Measurements from ENCODE around the gene RIOX2.

The RIOX2 gene

DNA sequence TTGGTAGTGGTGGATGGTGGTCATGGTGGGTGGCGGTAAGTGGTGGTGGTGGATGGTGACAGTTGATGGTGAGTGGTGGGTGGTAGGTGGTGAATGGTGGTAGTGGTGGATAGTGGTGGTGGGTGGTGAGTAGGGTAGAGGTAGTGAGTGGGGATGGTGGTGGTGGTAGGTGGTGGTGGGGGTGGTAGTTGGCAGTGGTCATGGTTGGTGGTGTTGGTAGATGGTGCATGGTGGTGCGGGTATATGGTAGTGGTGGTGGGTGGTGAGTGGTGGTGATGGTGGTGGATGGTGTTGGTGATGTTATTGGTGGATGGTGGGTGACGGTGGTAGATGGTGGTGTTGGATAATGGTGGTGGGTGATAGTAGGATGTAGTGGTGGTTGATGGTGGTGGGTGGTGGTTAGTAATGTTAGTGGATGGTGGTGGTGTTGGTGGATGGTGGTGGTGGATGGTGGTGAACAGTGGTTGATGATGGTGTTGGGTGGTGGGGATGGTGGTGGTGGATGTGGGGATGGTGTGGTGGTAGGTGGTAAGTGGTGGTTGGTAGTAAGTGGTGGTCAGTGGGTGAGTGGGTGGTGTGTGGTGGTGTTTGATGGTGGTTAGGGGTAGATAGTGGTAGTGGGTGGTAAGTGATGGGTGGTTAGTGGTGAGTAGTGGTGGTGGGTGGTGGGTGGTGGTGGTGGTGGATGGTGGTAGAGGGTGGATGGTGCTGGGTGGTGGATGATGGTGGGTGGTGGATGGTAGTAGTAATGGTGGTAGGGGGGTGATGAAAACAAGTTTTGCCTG is 16.7 kb upstream of the RIOX2 start:
- DNase-seq, result no peak

DNA sequence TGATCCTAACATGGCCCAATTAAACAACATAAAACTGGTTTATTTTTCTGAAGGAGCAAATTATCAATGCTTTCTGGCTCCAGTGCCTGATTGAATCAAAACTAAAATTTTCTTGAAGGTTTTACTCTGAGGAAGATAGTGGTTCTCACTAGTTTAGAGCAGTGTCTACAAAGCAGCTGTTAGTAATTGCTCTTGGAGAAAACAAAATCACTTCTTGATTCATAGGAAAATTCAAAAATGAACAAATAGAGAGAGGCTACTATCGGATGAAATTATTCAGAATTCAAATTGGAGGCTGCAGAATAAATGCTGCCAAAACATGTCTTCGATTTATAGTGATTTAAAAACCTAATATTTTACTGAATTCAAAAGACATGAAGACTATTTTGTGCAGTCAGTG is 15.1 kb upstream of the RIOX2 start:
- DNase-seq, result no peak

DNA sequence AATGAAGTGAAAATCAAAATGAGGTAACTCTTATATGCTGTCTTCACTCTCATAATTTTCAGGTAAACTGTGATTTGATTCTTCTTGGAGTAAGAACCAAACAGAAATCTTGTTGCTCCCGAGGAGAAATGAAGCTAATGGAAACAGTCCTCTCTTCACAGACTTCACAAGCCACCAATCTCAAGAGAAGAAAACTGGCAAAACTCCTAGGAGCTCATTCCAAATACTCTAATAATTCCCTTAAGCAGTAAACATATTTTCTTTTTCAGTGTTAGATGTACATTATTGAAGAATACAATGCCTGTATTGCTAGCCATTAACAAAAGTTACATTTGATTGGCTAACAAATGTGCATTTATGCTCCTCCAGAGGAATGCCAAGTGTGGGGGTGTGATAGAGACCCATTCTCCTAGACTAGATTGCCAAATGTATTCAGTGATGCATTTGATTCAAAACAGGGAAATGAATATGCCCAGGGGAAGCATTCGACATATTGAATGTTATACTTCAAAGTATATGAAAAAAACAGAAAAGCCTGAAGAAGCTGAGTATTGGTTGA is 11.8 kb upstream of the RIOX2 start:
- no peak for DNase-seq

DNA sequence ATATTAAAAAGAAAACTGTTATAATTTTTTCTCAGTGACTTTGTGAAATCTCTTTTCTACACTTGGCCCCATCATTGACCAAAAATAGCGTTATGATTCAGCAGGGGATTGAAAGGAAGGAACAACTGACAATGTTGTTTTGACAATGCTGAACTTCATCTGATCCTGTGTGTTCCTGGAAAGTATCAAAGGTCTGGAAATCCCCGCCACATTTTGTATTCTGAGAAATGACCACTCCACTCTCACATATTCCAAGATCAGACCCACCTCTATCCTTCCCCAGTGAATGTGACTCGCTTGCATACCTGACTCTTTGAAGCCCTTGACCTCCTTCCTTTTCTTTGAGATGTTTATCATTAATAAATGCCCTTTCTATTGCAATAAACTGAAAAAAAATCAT is 9.7 kb upstream of the RIOX2 start:
- peak; percentile 57 for DNase-seq

DNA sequence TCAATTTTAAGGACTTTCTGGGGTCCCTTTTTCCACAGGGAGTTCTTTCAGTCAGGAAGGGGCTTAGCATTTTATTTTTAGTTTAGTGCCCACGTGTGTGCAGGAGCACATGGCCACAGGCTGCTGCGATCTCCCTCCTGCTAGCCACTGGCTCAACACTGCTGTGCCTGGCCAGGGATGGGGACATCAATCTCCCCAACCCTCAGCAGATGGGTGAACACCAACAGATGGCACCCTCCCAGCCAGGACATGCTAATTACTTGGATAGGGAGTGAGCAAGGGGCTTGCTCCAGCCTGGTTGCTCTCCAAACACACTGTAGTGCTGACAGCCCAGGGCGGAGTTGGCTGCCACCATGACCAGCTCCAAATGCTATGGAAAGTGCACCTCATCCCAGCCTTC is 7.4 kb upstream of the RIOX2 start:
- DNase-seq, result no peak

DNA sequence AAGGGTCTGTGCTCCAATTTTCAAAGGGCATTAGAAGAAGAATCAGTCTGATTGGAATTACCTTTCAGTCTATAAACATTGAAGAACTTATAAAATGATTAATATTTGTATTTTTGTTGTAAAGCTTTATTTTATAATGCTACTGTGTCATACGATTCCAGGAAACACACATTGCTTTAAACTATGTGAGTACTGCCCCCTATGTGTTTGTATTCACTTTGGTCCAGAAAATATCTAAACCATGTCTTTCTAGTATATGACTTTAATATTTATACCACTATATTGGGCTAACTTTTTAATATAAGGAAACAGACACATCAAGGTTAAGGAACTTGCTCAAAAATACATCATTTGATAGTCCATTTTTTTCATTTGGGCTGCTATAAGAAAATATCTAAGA is 3.2 kb upstream of the RIOX2 start:
- DNase-seq, result no peak

DNA sequence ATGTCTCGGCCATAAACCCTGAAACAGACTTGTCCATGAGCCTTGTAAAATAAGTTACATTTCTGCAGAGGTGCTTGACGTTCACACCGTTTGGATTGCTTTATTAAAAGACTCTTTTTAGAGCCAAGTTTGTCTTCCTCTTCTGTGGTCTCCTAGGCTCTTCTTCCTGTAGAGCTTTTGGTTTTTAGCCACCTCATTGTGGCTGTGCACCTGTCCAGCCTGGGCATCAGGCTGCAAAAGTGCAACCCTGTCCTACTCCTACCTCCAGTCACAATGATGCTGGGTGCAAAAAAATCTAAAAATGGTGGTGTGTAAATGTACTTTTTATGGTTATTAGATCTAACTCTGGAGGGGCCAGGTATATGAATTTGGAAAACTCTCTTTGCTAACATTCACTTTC is 2.8 kb upstream of the RIOX2 start:
- DNase-seq, result no peak

DNA sequence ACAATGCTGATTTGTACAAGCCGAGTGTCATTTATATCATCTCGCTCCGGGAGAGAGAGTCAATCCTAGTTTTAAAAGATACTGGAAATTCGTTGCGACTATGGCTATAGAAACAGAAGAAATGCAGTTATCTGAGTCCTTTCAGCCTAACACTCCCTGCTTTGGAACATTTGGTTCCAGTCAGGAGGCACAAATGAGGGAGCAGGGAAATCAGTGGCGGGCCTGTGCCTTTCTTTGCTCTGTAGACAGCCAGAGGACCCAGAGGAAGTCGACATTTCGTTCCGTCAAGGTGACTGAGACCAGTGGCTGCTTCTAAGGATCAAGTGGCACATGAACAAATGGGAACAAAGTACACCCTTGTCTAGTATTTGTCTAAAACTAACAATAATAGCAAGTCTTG is 745 bp upstream of the RIOX2 start:
- DNase-seq, result no peak

DNA sequence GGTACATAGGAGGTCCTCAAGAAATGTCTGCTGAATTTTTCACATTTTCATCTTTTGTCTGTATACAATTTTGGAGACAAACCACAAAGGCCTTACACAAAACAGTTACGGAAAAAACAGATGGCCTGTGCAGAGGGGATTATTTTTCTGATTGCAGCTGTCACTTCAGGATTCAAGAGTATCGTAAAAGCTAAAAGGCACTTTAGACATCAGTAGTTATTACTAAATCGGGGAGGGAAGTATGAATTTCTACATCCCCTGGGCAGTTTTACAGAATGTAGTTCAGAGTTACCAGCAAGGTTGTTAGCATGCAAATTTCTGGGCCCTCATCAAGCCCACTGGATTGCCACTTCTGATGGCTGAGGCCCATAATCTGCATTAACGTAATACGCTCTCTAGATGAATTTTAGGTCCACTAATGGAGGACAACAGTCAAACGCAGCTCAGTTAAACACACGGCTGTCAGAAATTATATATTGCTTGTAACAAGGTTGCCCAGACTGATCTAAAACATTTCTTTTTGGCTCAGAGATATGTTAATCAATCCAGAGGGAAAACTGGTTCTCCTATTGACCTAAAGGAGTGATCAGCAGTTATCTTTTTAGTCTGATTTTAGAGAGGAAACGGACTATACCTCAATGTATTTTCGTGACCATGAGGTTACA is 1.1 kb downstream of the RIOX2 start:
- peak; percentile 12 for DNase-seq

DNA sequence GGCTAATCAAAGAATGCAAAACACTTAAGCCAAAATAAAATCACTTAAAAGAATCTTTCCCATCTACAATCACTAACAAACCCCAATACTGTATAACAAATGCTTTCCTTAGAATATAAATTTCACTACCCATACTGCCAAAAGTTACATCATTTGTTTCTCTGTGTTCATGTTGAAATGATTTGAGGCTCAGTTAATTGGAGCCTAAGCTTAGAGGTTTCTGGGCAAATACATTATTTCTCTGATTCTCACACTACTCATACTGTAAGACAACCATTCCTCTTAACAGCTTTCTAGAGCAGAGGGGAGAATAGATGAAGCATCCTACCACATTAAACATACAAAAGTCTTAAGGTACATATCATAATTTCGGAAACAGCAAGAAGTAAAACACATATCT is 2.1 kb downstream of the RIOX2 start:
- DNase-seq, result no peak

DNA sequence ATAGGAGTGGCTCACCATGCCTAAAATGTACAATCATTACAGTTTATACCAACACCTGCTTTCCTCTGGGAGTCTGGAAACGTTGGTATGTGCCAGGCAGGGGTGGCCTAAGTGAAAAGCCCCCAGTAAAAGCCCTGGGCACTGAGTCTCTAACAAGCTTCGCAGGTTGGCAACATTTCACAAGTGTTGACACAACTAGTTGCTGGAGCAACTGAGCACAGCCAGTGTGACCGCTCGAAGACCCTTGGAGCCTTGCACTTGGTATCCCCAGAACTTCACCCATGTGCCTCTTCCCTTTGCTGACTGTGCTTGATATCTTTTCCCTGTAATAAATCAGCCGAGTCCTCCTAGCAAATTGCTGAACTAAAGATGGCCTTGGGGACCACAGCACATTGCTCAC is 2.7 kb downstream of the RIOX2 start:
- no peak for DNase-seq

DNA sequence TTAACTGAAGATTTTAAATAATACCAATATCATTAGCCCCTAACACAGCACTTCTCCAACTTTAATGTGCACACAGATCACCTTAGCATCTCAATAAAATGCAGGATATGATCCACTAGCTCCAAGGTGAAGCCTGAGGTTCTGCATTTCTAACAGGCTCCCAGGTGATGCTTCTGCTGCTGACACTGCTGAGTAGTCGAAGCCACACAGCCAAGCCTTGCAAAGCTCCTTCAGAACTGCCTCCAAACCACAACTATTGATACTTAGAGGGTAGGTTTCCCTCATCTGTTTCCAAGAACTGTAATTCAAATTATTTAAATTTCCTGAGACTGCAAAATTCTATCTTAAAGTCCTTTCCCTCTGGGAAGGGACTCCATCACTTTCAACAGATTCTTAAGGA is 3.9 kb downstream of the RIOX2 start:
- no peak for DNase-seq

DNA sequence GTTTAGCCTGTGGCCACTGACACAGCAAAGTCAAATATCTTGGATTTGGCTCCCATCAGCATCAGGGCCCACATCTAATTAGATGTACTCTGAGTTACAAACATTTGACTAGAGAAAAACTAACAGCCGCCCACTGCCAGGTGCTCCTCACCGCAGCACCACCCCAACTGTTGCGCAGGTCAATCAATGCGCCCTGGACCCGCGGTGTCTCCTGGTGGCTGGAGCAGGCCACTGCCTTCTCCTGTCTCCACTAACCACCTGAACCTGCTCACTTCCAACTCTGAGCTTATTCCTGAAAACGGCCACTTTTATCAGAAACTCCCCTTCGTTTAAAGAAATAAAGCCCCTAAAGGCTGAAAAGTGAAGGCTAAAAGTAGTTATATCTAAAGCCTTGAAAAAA is 4.3 kb downstream of the RIOX2 start:
- DNase-seq, result no peak

DNA sequence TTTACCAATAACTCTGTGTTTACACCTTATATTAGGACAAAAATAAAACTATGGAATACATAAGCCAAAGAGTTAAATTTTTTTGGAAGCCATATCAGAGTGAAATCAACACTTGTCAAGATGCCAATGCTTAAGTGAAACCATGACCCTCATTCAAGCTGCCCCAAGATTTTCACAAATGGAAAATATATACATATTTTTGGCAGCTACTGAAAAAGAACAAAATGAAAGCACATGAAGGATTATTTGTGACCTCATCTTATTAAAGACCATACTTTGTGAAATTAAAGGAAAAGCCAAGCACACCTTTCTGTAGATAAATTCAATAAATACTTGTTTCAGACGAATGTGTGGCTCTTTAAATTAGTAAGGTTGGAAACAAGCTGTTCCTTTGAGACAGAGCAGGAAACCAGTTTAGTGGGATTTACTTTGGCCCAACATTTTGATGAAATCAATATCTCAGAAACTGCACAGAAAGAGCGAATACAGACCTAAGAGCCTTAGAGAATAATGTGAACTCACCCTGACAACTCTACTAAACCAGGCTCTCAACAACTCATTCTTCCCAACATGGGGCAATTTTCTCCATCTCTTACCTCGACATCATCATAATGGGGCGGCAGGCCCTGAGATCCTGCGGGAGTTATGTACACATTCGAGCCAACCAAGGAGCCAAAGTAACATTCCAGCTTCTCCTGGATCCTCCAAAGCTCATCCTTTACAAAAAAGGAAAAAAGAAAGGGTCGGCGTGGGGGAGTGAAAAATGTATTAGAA is 11.1 kb downstream of the RIOX2 start:
- DNase-seq, result no peak

DNA sequence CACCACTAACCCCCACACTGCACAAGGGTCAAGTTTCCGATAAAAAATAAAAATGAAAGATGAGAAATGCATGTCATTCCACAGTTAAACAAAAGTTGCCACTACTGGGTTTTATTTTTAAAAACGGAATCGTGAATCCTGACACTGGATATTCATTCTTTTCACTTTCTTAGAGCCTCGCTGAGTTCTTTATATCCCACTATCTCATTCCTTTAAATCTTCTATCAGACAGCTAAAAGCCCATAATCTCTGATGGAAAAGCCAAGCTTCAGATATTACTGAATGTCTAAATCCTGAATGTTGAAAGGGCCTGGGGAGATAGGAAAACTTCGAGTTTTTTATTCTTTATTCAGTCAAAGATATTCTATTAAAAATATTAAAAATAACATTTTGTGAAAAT is 11.7 kb downstream of the RIOX2 start:
- DNase-seq, result no peak

DNA sequence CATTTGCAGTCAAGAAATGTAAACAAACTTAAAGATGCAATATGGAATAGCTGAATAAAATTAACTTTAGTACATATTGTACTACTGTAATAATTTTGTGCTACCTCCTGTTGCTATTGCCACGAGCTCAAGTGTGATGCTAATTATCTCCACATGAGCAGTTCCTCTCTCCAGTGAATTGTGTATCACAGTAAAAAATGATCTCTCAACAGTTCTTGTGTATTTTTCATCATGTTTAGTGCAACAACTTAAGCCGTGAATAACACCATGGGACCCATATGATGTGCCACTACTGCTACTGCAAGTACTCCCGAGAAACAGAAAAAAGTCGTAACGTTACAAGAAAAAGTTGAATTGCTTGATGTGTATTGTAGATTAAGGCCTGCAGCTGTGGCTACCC is 12.4 kb downstream of the RIOX2 start:
- no peak for DNase-seq

DNA sequence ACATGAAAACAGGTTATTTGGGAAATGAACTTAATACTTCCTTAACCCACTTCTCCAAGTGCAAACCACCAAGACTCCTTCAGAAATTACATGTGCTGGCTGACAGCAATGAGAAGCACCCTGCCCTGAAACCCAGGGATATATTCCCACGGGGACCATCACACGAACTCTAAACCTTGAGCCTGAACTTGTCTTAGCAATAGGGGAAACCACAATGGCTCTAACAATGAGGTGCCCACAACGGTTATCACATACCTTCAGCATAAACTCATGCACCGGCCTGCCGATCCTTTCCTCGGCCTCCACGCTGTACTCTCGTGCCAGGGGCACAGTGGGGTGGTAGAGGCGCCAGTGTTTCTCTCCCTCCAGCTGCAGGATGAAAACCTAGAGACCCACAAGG is 13.4 kb downstream of the RIOX2 start:
- DNase-seq, result no peak

DNA sequence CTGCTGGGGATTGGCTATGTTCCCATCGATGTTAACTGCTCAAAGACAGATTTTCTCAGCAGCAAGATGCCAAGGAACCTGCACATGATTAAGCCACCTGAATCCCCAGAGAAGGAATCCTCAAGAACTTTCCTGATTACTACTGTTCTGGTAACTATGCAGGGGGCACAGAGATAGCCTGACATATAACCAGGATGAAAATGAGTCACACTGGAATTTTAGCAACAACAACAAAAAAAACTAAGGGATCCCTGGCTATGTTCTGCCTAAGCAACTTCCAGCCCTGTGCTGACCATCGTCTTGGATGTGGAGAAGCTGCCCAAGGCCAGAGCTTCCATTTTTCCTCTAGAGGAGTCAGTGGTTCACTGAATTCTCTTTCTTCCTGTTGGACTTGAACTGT is 13.8 kb downstream of the RIOX2 start:
- DNase-seq, result no peak

DNA sequence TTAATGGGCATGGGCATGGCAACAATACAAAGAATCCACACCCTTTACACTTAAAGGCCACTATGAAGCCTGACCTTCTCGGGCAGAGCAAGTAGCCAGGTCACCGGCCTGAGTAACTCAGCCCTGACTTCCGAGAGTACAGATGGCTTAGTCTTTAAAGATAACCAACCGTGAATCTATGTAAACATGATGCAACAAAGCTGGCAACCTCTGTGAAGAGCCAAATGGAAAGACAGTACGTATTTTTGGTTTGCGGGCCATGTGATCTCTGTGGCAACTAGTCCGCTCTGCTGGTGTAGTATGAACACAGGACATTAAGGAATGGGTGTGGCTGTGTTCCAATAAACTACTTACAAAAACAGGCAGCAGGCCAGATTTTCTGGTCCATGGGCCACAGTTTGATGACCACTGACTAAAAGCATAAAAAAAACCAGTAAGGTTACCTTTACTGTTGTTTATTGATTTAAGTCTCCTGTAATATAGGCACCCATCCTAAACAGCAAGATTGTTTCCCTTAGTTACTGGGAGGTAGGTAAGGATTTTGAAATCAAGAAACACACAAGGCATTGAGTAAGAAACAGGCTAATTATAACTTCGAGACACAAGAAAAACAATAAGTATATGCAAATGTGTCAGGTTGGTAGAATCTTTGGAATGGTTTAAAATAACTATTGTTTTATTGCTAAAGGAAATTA is 14.5 kb downstream of the RIOX2 start:
- peak; percentile 19 for DNase-seq

DNA sequence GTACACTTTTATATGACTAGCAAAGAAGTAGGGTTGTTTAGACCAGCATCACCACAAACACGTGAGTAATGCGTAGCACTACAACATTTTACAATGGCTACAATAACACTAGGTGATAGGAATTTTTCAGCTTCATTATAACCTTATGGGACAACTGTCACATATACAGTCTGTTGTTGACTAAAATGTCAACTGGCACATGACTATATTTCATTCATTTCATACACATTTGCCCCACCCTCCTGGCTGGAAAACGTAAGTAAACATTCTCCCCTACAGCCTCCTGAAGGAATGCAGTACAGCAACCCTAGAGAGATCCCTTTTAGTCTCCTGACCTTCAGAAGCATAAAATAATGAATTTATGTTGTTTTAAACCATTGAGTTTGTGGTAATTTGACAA is 16.2 kb downstream of the RIOX2 start:
- no peak for DNase-seq

DNA sequence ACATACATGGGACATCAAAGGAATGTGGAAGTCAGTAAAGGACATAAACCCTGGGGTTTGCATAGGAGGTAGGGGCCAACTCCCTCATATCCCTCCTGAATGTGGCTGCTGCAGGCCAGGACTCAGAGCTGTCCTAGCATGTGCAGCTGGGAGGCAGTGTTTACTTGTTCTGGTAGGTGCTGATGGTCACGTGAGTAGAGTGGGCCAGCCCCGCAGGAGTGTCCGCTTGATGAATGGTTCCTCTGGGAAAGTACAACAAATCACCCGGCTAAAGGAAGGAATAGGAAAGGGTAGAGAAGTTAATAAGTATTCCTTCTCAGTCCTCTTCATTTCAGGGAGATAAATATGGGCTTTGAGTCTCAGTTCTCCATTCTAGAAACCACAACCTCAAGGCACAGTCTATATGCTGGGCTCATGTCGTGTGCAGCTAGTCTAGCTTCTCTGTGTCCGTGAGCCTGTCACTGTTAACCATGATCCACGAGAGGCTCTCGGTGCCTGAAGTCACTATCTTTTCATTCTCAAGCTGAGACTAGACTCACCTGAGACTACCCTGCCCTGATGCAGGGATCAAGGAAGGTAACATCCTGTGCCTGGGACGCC is 17.9 kb downstream of the RIOX2 start:
- DNase-seq, result peak; percentile 46

DNA sequence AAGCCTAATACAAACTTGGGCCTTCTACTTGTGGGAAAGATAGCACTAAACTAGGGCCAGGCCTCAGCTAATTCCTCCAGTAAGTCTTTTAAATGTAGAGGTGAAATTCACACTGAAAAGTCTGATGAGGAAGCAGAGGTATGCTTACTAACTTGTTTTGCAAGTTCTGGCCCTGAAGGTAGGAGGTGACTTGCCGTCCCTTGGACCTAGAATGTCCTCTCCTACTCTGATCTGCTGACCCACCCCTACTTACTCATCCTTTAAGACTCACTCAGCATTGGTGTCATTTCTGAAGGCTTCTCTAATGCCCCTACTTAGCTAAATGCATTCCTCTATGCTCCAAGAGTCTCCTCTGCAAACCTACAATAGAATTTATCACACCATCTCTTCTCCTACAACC is 19.4 kb downstream of the RIOX2 start:
- peak; percentile 19 for DNase-seq

DNA sequence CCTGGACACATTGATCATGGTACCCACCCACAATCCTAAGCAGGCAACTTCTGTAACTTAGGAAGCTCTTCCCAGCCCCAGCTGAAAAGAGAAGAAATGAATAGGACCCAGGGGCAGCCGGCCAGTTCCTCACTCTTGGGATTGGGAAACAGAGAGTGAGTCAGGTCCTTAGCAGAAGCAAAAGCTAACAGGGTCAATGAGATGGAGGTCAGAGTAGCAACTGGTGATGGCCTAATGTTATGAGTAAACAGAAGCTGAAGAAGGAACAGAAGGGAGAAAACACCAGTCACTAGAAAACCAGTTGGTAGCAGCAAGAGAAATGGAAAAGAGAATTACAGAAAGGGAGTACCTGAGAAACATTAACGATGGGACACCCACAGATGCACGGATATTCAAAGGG is 20.0 kb downstream of the RIOX2 start:
- peak; percentile 88 for DNase-seq

Measured in suppressor macrophage treated with lipopolysaccharide for 4 hours (primary cell).